ENCODE data around the gene SMOC1.

SMOC1 gene

DNA sequence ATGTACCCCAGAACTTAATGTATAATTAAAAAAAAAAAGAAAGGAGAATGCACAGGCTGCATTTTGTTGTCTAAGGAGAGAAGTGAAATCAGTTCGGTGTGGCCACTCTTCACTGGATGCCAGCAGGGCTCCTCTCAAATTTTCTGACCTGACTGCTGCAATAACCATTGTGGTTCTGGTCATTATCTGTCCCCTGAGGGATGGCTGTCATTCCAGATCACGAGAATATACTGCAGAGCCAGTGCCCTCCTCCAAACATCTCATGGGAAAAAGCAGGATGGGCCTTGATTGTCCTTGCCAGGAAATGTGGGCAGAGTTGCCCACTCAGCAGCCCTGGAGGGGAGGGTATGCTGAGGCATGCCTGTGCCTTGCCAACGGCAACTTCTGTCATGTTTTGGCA, 170.4 kb downstream of the SMOC1 start:
- no peak for DNase-seq

- DNase-seq, result no peak
Measured at GRCh38 chr14:70050136-70050535, 170.9 kb downstream of the SMOC1 start.

GRCh38 chr14:70052990-70053389, 173.8 kb downstream of the SMOC1 start:
- DNase-seq, result peak; percentile 7

GRCh38 chr14:70057519-70058136, 178.4 kb downstream of the SMOC1 start:
- DNase-seq, result no peak

GRCh38 chr14:70059545-70059944, 180.3 kb downstream of the SMOC1 start:
- no peak for DNase-seq

DNA sequence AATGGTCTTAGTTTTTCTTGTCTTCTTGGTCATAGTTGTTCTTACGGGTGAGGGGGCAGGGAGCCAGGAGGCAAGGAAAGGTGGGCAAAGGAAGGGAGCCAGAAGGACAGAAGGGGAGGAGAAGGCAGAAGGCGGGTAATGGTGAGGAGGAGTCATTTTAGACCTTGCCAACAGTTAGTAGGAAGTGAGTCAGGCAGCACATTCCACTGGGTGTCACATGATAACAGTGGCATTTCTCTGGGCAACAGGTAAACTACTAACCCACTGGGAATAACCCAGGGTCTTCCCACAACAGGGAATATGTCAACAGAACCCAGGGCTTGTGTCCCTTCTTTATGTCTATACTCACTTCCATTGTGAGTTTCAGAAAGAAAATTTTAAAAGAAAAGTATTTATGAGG, 181.9 kb downstream of the SMOC1 start:
- no peak for DNase-seq

GRCh38 chr14:70064136-70064865, 185.1 kb downstream of the SMOC1 start:
- no peak for DNase-seq

- no peak for DNase-seq
Measured at GRCh38 chr14:70067810-70068209, 188.6 kb downstream of the SMOC1 start.

- no peak for DNase-seq
Measured at GRCh38 chr14:70069186-70069585, 190.0 kb downstream of the SMOC1 start.

DNA sequence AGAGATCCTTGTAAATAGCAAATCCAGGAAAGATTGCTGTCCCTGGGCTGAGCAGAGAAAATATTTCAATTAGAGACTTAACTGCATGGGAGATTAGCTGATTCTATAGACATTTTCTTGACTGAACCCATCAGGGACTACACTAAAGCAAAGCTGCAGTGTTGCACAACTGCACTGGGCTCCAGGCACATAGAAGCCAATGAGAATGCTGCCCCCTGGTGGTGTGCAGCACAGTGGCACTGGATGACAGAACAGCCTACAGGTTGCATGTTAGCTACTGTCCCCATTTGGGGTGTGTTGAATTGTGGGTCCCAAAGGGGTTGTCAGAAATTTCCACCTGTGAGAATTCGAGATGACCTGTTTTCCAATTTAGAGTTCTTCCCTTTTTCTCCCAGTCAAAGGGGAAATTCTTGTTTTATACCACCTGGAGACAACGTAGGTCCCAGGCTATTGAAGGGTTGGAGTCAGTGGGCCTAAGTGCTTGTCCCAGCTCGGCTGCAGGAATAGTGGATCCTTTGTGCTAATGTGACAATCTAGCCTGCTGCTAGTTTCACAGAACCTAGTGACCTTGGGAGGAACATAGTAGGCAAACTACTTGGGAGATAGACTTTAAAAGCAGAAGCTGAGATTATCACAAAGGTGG, 194.8 kb downstream of the SMOC1 start:
- peak; percentile 42 for DNase-seq

GRCh38 chr14:70077005-70077404, 197.8 kb downstream of the SMOC1 start:
- no peak for DNase-seq

DNA sequence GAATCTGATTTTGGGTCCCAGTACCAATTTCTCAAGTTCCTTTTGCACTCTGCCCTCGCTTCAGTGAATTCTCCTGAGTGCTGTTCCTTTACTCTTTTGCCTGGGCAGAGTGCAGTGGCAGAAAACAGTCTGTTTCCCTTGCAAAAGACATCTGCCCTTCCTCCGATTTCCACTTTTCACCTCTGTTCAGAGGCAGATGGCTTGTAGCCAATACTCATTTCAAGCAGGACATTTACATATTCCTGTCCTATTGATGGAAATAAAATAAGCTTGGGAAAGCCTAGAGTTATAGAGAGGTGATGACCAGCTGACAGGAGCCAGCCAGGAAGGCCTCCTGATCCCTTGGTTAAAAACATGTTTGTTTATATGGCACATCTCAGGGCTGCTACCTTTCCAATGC, 198.5 kb downstream of the SMOC1 start:
- no peak for DNase-seq

DNA sequence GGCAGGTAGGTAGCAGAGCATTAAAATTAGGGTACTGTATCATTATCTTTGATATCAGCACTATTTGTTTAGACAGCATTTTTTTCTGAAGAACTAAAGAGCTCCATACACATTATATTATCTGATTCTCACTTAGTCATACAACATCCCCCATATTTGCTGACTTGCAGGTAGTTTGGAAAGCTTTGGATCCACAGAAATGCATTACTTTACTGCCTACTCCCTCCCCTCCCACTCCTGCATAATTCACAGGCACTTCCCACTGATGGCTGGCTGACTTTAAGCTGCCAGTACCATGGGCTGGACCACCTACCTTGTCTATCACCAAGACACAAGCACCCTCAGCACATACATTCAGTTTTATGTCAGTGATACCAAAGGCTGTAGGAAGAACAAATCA, 199.1 kb downstream of the SMOC1 start:
- no peak for DNase-seq

- no peak for DNase-seq
Measured at GRCh38 chr14:70080076-70080475, 200.9 kb downstream of the SMOC1 start.
